ENCODE results near the gene HLA-DMA.

HLA-DMA gene

DNA sequence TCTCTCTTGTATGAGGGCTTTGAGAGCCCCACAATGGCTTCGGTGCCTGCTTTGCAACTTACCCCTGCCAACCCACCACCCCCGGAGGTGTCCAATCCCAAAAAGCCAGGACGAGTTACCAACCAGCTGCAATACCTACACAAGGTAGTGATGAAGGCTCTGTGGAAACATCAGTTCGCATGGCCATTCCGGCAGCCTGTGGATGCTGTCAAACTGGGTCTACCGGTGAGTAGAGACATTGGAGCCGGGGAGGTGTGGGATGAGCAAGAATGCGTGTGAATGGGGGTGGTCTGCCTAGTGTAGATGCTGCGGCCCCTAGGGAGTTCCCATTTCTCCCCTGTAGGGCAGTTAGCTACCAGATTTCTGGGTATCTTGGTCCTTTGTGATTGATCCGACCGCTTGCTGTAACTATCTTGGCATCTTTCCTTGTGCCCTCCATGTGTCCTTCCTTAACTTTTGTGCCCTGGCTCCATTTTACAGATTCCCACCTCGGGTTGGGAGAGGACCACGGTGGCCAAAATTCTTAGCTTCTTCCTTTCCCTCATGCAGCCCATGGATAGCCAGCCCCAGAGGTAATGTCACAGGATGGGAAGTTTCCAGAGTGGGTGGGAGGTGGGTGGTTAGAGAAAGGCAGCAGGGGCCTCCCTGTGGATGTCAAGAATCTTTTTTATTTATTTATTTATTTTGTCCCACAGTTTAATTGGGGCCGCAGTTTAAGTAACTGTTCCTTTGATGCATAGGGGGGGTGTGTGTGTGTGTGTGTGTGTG is 21.8 kb upstream of the HLA-DMA start:
- no peak for DNase-seq (ENCODE audit: low read depth in 1 of 2, low spot score in 1 of 2)

DNA sequence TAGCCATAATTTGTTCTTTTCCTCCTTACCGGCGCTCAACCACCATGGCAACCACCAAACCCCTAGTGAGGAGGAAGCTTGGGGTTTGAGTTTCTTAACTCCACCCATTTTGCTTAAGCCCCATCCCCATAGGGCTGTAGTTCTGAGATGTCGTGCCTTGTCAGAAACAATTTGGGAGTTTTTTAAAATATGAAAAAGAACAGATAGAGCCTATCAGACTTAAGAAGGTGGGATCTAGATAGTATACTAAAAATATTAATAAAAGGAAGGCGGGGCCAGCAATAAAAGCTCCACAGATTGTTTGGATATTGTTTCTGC is 21.1 kb upstream of the HLA-DMA start:
- DNase-seq (ENCODE audit: low read depth in 1 of 2, low spot score in 1 of 2), result no peak

DNA sequence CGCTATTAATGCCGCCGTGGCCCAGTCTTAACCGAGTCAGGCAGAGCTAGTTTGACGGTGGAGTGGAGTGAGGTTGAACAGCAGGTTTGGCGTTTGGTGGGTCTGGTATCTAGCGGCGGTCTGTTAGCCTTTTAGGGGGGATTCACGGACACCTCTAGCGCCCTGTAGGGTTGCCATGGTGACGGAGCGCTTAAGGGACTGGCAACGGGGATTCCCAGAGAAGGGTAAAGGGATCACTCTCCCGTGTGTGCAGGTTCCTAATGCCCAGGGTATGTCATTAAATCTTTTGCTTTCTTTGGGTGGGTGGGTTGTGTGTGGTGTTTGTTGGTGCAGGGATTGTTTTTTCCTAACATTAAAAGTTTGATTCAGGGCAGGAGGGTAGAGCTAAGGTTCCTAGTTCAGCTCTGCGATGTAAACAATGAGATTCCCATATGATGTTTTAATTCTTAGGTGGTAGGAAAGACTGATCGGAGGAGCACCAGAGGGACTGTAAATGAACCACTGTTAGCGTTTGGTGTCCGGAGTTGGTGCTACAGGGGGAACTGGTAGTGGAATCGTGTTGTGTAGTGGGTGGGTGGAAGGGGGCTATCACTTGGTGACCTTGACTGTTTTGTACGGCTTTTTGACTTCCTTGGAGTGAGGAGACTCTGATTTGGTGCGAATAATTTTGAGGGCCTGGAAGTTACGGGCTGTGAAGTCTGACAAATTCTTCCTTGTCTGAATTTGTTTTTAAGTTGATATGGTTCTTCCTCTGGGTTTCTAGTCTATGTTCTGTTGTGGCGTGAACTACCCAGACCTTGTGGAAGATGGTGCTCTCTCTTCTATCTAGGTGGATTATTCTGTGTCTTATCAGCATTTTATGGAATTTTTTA is 20.5 kb upstream of the HLA-DMA start:
- peak in 1 of 2 donors; percentile 54 for DNase-seq (ENCODE audit: low read depth in 1 of 2, low spot score in 1 of 2)

DNA sequence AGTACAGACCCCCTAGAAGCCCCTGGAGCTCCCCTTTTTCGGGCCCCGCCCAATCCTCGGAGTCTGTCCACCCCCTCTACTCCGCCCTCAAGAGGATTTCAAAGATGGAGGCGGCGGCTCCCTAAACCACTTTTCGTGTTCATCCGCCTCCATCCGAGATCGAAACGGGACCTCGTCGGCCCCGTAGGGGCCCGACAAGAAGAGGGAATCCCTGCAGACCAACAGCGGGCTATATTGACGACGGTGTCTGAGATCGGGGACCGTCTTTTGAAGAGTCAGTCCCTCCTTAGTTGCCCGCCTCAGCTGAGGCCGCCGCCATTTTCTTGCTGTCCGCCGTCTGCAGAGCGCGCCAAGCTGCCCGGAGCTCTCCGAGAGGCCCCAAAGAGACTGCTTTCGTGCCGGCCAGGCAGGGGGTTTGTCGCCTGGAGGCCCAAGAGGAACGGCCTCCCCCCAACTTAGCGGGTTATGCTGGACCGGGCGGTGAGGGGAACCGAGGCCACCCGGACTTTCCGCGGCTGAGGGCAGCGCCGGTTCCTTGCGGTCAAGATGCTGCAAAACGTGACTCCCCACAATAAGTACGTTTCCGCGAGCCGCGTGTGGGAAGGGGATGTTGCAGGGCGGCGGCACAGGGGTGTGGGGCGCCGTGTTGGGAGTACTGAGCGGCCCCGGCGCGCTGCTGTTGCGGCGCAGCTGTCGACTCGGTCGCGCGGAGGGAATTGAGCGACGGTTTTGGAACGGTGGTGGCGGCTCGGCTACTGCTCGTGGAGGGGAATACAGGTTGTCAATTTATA is 19.7 kb upstream of the HLA-DMA start:
- DNase-seq (ENCODE audit: low read depth in 1 of 2, low spot score in 1 of 2), result peak in 1 of 2 donors; percentile 22

DNA sequence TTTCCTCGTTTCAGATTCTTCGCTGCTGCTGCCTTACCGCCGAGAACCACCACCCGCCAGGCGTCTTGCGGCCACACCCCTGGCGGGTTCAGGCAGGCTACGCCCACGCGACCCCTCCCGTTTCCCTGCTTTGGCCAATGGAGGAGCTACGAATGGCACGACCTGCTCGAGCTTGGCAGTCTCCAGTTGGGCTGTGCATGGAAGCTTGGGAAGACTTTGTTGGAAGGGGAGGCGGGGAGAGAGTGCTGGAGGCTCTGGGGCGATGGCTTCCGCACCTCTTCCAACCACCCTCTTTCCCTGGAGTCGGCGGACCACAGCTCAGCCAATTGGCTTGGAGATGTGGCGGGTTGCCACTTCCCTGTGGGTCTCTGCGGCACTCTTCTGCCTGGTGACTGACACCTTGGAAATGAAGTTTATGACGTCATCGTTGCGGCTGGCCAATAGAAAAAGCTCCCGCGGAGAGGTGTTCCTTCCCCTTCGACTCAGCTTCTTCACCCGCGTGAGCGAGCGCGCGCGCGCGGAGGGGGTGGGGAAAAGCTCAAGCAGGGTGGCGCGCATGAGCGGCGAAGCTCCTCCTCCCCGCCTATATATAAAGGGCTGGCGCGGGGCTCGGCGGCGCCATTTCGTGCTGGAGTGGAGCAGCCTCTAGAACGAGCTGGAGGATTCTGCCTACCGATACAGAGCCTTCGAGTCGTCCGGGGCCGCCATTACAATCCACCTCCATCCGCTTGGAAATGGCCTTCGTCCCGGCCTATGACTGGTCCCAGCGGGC is 18.9 kb upstream of the HLA-DMA start:
- DNase-seq (ENCODE audit: low read depth in 1 of 2, low spot score in 1 of 2), result peak; percentile 99 to 100

DNA sequence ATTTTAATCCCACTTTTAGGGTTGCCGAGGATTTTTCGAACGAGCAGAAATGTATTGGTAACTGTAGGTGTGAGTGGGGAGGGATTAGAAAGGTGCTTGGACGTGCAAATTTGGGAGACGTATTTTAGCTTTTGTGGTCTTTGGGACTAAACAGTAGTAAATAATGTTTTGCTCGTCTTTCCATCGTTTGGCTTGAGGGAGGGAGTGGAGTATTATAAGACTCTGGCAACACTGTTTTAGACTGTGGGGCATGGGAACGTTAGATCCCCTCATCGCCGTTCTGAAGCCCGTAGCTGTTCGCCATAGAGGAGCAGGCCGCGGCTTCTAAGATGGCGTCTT is 18.3 kb upstream of the HLA-DMA start:
- no peak for DNase-seq (ENCODE audit: low read depth in 1 of 2, low spot score in 1 of 2)

DNA sequence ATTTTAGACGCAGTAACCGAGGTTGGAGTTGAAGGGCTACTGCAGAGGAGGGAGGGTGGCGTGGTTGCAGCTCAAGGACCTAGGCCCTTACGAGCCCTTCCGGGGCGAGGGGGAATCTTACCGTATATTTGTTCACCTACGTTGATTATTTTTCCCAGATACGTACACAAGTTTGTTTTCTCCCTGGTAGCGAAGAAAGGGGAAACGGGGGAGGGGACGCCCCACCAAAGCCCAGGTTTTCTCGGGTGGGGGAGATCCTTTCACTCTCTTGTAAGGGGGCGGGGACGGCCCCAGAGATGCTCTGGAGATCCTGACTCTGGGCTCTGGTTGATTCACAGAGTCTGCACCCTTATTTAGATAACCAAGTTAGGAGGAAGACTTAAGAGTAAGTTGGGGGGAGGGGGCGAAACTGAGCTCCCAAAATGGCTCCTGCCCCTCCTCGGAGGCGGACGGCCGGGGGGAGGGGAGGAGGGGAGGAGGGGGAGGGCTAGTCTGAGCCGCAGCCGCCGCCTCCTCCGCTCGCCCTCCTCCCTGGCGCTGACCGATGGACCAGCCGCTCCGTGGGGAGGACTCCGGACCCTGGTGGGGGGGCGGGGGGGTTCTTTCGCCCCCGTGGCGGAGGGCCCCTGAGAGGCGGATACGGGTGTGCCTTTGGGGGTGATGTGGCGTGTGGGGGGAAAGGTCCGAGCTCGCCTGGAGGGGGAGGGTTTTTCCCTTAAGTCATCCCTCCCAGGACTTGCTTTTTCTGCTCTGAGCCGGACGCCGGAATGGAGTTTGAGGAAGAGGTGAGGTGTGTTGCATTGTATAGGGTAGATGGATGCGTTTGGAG is 17.7 kb upstream of the HLA-DMA start:
- peak; percentile 73 to 87 for DNase-seq (ENCODE audit: low read depth in 1 of 2, low spot score in 1 of 2)

DNA sequence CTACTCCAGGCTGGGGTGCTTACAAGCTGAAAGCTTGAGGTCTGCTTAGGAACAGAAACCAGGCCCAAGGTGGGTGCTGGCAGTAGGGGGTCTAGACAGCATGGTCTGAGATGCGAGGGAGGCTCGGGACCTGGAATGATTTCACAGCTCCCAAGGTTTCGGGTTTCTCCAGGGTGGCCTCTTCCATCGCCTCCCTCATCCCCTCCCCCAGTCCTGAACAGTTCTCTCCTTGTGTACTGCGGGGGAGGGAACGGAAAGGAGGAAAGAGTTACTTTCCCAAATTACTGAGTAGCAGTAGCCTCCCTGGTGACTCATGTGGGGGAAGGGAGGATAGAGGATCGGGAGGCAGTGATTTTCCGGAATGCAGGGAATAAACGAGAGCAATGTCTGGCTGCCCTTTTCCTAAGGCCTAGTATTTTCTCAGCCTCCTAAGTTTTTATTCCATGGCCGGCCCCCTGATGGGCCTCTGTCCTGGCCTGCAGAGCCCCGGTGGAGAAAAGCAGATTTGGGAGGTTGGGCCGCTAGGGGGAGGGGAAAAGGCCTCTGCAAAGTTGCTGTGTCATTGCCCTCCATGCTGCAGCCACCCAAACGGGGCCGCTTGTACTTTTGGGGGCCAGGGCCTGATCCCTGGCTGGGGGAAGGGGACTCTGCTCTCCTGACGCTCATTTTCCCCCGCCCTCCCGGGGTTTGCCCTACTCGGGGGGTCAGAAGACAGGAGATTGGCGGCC is 17.0 kb upstream of the HLA-DMA start:
- DNase-seq (ENCODE audit: low read depth in 1 of 2, low spot score in 1 of 2), result peak in 1 of 2 donors; percentile 72

DNA sequence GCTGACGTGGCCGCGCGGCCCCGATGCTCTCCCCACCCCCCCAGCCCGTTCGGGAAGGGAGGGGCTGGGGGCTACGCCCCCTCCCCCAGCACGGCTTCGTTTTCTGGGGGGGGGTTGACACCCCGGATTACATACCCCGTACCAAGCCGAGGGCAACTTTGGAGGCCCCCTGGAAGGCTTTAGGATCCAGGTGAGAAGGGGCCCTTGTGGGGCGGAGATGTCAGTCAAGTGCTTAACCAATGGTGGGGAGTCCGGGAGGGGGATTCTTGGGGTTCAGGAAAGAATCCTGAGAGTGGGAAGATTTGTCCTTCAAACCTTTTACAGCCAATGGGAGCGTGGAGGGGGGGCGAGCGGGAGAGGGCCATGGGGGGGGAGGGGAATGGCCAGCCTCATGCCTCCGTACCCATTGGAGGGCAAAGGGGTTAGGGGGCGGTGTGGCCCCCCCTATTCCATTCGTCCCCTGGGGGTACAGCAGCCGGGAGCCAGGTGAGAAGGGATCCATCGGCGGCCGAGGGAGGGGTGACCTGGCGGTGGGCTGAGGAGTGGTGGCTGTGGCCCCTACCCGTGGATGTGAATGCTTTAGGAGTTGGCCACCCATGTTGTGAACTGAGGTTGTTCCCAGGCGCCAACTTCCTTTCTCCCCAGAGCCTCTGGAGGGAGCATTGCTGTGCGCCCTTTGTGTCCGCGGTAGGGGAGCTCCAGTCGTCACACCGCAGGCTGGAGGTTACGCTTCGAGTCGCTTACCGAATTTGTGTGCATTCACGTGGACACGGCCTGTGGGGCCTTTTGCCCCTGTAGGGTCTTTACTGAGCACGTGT is 16.2 kb upstream of the HLA-DMA start:
- peak; percentile 62 to 75 for DNase-seq (ENCODE audit: low read depth in 1 of 2, low spot score in 1 of 2)

DNA sequence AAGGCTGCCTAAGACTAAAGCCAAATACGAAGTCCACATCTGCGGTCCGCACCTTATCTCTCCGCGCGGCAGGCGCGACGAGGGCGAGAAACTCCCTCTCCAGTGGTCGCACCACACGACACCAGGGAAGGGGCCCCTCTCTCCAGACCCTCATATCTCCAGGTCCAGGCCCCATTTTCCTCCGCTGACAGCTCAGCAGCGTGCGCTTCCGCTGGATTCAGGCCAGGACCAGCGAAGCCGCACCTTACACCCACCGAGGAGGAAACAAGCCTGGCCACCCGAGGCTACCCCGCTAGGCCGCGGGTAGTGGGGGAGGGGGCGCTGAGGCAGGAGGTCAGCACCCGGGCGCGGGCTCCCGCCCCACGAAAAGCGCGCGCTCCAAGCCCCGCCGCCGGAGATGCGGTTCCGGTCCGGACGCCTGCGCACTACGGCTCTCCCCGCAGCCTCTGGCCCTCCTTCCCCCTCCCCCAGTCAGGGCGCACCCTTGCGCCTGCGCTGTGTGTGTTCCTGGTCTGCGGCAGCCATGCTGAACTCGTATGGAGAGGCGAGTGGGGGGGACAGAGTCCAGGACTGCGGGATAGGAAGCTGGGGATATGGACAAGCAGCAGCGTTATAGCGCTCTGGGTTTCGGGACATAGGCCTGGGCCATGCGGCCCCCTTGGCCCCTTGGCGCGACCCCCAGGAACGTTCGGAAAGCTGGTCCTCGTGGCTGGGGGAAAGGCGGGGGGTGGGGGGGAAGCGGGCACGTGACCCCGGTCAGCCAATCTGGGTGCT is 15.4 kb upstream of the HLA-DMA start, which contains the start of gene BRD2:
Gene BRD2 (plus strand): TSS at position 502 of the 774 bp plus-strand sequence. CDS start 4,305 bp downstream, outside the sequence.
- peak; percentile 90 to 93 for DNase-seq (ENCODE audit: low read depth in 1 of 2, low spot score in 1 of 2)

DNA sequence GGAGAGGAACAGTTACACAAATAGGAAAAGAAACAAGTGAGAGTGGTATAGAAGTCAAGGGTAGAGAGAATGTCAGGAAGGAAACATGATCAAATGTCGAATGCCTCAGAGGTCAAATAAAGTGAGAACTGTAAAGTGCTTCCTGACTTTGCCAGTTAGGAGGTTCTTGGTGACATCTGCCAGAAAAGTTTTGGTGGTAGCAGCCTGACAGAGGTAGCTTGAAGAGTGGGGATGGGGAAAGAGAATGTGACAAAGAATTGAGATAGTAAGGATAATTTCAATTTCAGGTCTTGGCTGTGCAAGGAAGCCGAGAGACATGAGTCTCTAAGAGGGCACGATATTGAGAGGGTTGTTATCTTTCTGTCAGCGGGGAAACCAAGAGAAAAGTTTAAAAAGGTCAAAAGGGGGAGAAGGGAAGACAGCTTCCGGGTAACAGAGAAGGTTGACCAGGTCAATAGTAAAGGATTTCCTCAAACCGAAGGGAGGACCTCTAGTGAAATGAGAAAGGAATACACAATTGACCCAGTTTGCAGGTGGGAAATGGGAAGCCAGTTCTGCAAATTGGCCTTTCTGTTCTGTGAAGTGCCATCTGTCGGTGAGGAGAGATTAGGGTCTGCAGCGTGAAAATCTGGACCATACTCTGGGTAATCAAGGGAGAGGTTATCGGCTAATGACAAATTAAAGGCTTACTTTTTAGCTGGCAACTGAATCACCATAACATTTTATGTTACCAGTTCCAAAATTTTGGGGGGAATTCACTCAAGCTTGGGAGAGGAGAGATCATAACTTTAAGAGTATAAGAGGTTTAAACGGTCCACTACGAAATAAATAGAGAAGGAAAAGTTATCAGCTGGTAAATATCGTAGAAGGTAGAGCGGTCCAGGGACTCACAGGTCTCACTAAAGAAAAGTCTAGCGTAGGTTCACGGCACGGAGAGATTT is 14.5 kb upstream of the HLA-DMA start:
- no peak for DNase-seq (ENCODE audit: low read depth in 1 of 2, low spot score in 1 of 2)

DNA sequence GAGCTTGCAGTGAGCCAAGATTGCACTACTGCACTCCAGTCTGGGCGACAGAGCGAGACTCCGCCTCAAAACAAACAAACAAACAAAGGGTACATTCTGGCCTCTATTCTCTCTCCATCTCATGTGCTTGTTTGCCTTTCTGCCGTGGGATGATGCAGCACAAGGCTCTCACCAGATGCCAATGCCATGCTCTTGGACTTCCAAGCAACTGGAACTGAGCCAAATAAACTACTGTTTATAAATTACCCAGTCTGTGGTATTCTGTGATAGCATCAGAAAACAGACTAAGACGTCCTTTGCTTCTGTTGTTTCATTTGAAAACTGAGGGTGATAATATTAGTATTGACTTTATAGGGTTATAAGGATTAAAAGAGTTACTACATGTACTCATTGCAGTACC is 11.9 kb upstream of the HLA-DMA start:
- DNase-seq (ENCODE audit: low read depth in 1 of 2, low spot score in 1 of 2), result no peak

DNA sequence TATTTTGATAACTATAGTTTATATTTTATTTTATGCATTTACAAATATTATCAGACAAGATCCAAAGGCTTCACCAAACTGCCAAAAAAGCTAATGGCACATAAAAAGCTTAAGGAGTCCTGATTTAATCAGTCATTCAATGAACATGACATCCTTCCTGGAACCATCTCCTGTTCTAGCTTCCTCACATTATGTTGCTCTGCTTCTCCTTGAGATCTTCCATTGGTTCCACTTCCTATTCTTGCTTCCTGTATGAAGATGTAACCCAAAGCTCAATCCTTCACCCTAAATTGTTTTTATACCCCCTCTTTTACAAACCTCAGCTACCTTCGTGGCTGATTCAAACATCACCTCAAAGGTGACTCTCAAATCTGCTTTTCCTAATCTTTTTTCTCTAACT is 11.0 kb upstream of the HLA-DMA start:
- DNase-seq (ENCODE audit: low read depth in 1 of 2, low spot score in 1 of 2), result no peak

DNA sequence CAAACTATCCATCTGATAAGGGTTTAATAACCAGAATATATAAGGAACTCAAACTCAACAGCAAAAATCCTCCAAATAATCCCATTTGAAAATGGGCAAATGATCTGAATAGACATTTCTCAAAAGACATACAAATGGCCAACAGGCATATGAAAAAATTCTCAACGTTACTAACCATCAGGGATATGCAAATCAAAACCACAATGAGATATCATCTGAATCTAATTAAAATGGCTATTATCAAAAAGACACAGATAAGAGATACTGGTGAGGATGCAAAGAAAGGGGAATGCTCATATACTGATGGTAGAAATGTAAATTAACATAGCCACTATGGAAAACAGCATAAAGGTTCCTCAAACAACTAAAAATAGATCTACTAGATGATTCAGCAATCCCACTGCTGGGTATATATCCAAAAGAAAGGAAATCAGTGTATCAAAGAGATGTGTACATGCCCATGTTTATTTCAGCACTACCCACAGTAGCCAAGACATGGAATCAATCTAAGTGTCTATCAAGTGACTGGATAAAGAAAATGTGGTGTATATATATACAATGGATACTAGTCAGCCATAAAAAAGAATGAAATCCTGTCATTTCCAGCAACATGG is 9.4 kb upstream of the HLA-DMA start:
- DNase-seq (ENCODE audit: low read depth in 1 of 2, low spot score in 1 of 2), result no peak

DNA sequence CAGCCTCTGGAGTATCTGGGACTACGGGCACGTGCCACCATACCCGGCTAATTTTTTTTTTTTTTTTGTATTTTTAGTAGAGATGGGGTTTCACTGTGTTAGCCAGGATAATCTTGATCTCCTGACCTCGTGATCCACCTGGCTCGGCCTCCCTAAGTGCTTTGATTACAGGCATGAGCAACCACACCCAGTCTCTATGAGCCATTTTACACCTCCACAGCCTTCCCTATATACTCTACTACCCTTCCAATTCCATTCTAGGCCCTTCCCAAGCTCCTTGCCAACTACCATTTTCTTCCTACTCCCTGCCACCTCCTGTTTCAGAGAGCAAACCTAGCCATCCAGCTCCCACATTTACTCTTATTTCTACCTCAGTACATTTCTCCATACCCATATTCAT is 7.7 kb upstream of the HLA-DMA start:
- no peak for DNase-seq (ENCODE audit: low read depth in 1 of 2, low spot score in 1 of 2)

DNA sequence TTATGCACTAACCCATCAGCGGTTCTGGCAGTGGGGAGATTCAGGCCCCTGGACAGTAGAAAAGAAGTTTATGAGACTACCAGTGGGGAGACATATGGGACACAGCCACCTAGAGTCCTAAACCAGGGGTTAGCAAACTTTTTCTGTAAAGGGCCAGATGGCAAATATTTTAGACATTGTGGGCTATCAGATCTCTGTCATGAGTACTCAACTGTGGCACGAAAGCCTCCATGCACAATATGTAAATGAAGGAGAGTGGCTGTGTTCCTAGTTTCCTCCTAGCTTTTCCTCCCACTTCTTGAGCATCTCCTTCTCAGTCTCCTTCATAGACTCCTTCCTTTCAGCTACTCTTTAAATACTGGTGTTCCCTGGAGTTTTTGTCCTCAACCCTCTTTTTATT is 3.3 kb upstream of the HLA-DMA start:
- no peak for DNase-seq (ENCODE audit: low read depth in 1 of 2, low spot score in 1 of 2)

Measured in activated CD4-positive, alpha-beta T cell treated with anti-CD3 and anti-CD28 coated beads, Interleukin-2, amount 50 U/mL, for 24 hours (primary cell).